Measurements from ENCODE around the gene HMCN2. TPM values are rescaled to one million over a fixed set of nuclear protein-coding genes. Genes with fewer than 3 reads are reported as not detected.

Gene HMCN2
- total and polyA plus RNA-seq, 2 donors (not counting 1 experiment from before 2014, with no cell fraction given), result 0.01 TPM; not detected in 1

DNA sequence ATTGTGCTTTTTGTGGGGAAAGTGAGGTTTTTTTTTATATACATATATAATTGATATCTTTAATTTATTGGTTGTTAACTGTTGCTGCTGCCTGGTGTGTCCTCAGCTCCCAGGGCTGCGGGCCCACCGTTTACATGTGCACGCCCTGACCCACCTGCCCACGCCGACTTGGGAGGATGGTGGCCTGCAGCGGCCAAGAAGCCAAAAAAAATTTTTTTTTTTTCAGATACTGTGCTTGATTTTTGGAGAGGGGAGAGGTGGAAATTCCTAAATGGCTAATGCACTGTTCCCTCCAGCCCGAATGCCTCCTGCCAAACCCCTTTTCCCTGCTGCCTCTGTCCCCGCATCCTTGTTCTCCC is 32.0 kb upstream of the HMCN2 start:
- peaks cover 6% of the 10 kb centered on the region for H3K4me1 Mint-ChIP-seq
- Histone ChIP-seq H3K9me3 (ENCODE audit: control extremely low read depth in 1 of 3, control insufficient read depth in 2 of 3, insufficient read depth in 1 of 3, low read length in 2 of 3) (peaks cover 0 to 6% (median 0%) of the 10 kb centered on the region in 3 donors), H3K4me1 (ENCODE audit: control insufficient read depth in 2 of 2, insufficient read depth in 2 of 2, low read length in 2 of 2) (peaks cover 0 to 9% of the 10 kb centered on the region in 2 donors), H3K36me3 (replicated peaks in 1 of 2; ENCODE audit: control extremely low read depth in 1 of 2, control insufficient read depth in 1 of 2, extremely low read depth in 1 of 2, insufficient read depth in 2 of 2, low read length in 1 of 2) (no peaks in the 10 kb centered on the region), H2AFZ (ENCODE audit: insufficient read depth, low read depth, low read length, poor library complexity, severe bottlenecking) (no peak overlapping the region), H4K20me1 (ENCODE audit: control insufficient read depth, insufficient read depth, low read length, poor library complexity, severe bottlenecking) (no peaks in the 10 kb centered on the region), H3K79me2 (ENCODE audit: control insufficient read depth, insufficient read depth, low read length) (no peaks in the 10 kb centered on the region), H3K27me3 (replicated peaks in 1 of 4; ENCODE audit: control extremely low read depth in 1 of 4, control insufficient read depth in 3 of 4, insufficient read depth in 4 of 4, low read length in 3 of 4) (peaks cover 0 to 12% (median 0%) of the 10 kb centered on the region in 4 experiments), H3K9ac (ENCODE audit: low read length) (no peak overlapping the region), H3K4me2 (replicated peaks; ENCODE audit: low read depth, low read length, poor library complexity, severe bottlenecking) (no peak overlapping the region), H3K27ac (ENCODE audit: low read length in 2 of 2) (no peak overlapping the region), H3K4me3 (ENCODE audit: control extremely low read depth in 1 of 5, extremely low read depth in 1 of 5, insufficient read depth in 1 of 5, low read depth in 2 of 5, low read length in 4 of 5) (no peak overlapping the region)
- DNase-seq (no peak), ATAC-seq (ENCODE audit: low read depth) (no peak)
- H3K4me3 Mint-ChIP-seq, result no peak overlapping the region
- TF ChIP-seq, protein P1, sequence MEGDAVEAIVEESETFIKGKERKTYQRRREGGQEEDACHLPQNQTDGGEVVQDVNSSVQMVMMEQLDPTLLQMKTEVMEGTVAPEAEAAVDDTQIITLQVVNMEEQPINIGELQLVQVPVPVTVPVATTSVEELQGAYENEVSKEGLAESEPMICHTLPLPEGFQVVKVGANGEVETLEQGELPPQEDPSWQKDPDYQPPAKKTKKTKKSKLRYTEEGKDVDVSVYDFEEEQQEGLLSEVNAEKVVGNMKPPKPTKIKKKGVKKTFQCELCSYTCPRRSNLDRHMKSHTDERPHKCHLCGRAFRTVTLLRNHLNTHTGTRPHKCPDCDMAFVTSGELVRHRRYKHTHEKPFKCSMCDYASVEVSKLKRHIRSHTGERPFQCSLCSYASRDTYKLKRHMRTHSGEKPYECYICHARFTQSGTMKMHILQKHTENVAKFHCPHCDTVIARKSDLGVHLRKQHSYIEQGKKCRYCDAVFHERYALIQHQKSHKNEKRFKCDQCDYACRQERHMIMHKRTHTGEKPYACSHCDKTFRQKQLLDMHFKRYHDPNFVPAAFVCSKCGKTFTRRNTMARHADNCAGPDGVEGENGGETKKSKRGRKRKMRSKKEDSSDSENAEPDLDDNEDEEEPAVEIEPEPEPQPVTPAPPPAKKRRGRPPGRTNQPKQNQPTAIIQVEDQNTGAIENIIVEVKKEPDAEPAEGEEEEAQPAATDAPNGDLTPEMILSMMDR (IDR thresholded peaks at IDR 0.05), result no peak
- TF ChIP-seq EZH2 (IDR thresholded peaks at IDR 0.05; ENCODE audit: borderline replicate concordance, insufficient read depth, low read depth, low read length, poor library complexity, severe bottlenecking), result no peak
- intact Hi-C loops (cut with micrococcal nuclease), result no loop called here
- CTCF ChIA-PET, result interaction anchor here (0.9 kb wide), 1 partner anchor 126 kb away, joined by 4 read pairs; no protein-coding TSS in a partner anchor
- H3K27ac Mint-ChIP-seq, result no peak overlapping the region
- WGBS (ENCODE audit: insufficient coverage), result 88% methylated on average over 7 of the region's 8 CpGs
- POLR2A ChIA-PET, result no interaction called here
- peaks cover 6% of the 10 kb centered on the region for H3K27me3 Mint-ChIP-seq
- H3K9me3 Mint-ChIP-seq (ENCODE audit: insufficient read depth), result no peaks in the 10 kb centered on the region

DNA sequence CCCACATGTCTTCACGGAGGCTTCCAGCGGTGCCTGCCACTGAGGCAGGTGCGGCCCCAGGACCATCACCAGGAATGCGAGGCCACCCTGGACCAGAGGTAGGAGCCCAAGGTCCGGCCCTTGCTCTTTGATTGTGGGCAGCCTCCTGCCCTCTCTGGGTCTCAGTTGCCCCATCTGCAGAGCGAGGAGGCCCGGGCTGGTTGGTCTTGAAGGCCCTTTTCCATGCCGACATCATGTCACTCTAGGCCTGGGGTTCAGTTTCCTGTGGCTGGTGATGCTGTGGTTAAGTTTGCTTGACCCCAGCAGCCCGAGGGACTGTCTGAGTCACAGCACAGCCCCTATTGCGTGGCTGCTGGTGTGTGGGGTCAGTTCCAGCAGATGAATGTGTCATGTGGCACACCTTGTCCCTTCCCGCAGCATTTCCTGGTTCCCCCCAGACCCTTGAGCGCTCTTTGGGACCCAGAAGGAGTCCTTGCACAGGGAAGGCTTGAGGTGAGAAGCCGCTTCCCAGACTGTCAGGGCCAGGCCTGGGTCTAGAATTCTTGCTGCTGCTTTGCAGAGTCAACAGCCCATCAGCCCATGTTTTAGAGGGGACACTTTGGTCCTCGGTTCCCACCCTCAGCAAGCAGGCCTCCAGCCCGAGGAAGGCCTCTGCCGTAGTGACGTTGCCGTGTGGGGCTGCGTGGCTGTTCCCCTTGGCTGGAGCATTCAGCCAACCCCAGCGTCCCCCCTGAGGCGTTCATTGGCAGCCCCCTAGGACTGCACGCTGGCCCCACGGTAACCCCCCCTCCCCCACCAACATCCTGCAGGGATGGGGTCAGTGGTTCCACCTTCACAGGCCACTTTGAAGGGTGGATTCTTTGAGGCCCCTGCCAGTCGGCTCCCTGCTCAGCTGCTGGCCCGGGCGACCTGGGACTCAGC is 31.0 kb upstream of the HMCN2 start:
- H3K9ac ChIP-seq (ENCODE audit: low read length), result no peak overlapping the region
- no peak overlapping the region for H3K27ac ChIP-seq (ENCODE audit: low read length in 2 of 2)
- H3K9me3 ChIP-seq (ENCODE audit: control extremely low read depth in 1 of 3, control insufficient read depth in 2 of 3, insufficient read depth in 1 of 3, low read length in 2 of 3), result peaks cover 0 to 3% (median 0%) of the 10 kb centered on the region in 3 donors
- no peaks in the 10 kb centered on the region for H3K36me3 ChIP-seq (replicated peaks in 1 of 2; ENCODE audit: control extremely low read depth in 1 of 2, control insufficient read depth in 1 of 2, extremely low read depth in 1 of 2, insufficient read depth in 2 of 2, low read length in 1 of 2)
- no peak overlapping the region for H3K4me3 ChIP-seq (ENCODE audit: control extremely low read depth in 1 of 5, extremely low read depth in 1 of 5, insufficient read depth in 1 of 5, low read depth in 2 of 5, low read length in 4 of 5)
- no peak overlapping the region for H3K4me2 ChIP-seq (replicated peaks; ENCODE audit: low read depth, low read length, poor library complexity, severe bottlenecking)
- no peaks in the 10 kb centered on the region for H4K20me1 ChIP-seq (ENCODE audit: control insufficient read depth, insufficient read depth, low read length, poor library complexity, severe bottlenecking)
- H2AFZ ChIP-seq (ENCODE audit: insufficient read depth, low read depth, low read length, poor library complexity, severe bottlenecking), result no peak overlapping the region
- ChIA-PET CTCF (interaction anchor here (0.6 to 9.6 kb wide), 4 partner anchors 91 to 874 kb away, joined by 3 to 191 read pairs (median 4); no protein-coding TSS in a partner anchor), POLR2A (no interaction called here)
- H3K27me3 ChIP-seq (replicated peaks in 1 of 4; ENCODE audit: control extremely low read depth in 1 of 4, control insufficient read depth in 3 of 4, insufficient read depth in 4 of 4, low read length in 3 of 4), result peaks cover 0 to 12% (median 0%) of the 10 kb centered on the region in 4 experiments
- peaks cover 4 to 13% of the 10 kb centered on the region in 2 donors for H3K4me1 ChIP-seq (ENCODE audit: control insufficient read depth in 2 of 2, insufficient read depth in 2 of 2, low read length in 2 of 2)
- DNase-seq (no peak), ATAC-seq (ENCODE audit: low read depth) (no peak)
- Mint-ChIP-seq H3K9me3 (ENCODE audit: insufficient read depth) (no peaks in the 10 kb centered on the region), H3K4me3 (no peak overlapping the region), H3K27me3 (peaks cover 4% of the 10 kb centered on the region), H3K27ac (no peak overlapping the region), H3K4me1 (peaks cover 13% of the 10 kb centered on the region)
- 93% methylated on average over 24 of the region's 26 CpGs for WGBS (ENCODE audit: insufficient coverage)
- no peak for TF ChIP-seq EZH2 (IDR thresholded peaks at IDR 0.05; ENCODE audit: borderline replicate concordance, insufficient read depth, low read depth, low read length, poor library complexity, severe bottlenecking)
- TF ChIP-seq, protein P1 (IDR thresholded peaks at IDR 0.05), result no peak
- intact Hi-C loops (cut with micrococcal nuclease), result loop anchor here (5.0 kb wide), 2 partner anchors 397 to 1102 kb away; partner anchors contain the start of genes C9orf78 and USP20
- H3K79me2 ChIP-seq (ENCODE audit: control insufficient read depth, insufficient read depth, low read length), result no peaks in the 10 kb centered on the region
